CD4-positive, alpha-beta memory T cell (primary cell): ENCODE measurements around the gene ZBTB11. TPM values are rescaled to one million over a fixed set of nuclear protein-coding genes. Genes with fewer than 3 reads are reported as not detected.

ENCODE experiments used
- CTCF ChIA-PET: fragments of 350-600 bp; sonication (Branson Sonifier 250); formaldehyde crosslinking; loops from one replicate; lab custom pipeline; 2021; ENCODE audit warnings: inconsistent platforms; ENCODE audit not compliant: partially characterized antibody; lab: Charles Lee
- POLR2A ChIA-PET: fragments of 350-600 bp; sonication (Branson Sonifier 250); formaldehyde crosslinking; loops from one replicate; lab custom pipeline; 2021; ENCODE audit not compliant: partially characterized antibody; lab: Charles Lee
- DNase-seq, 5 donors: peaks; one replicate each; pipeline versions ENCODE4 v3.0.0 to v3.0.0-alpha.2; 2020 to 2022; ENCODE audit warnings: mixed read lengths in 1 of 5
- H3K27ac ChIP-seq: one replicate; pipeline ENCODE4 v1.7.0; 2013; ENCODE audit warnings: low read depth, low read length
- H3K27me3 ChIP-seq: 2 replicates; pipeline ENCODE4 v1.7.0; 2013; ENCODE audit warnings: mild to moderate bottlenecking, low read length, moderate library complexity; ENCODE audit not compliant: insufficient read depth
- H3K36me3 ChIP-seq: 2 replicates; pipeline ENCODE4 v1.7.0; 2013; ENCODE audit warnings: mild to moderate bottlenecking, low read length, moderate library complexity; ENCODE audit not compliant: insufficient read depth
- H3K4me1 ChIP-seq: 2 replicates; pipeline ENCODE4 v1.7.0; 2013; ENCODE audit warnings: mild to moderate bottlenecking, low read length, moderate library complexity; ENCODE audit not compliant: insufficient read depth
- H3K4me3 ChIP-seq, 2 donors: one replicate each; pipeline ENCODE4 v1.7.0; 2013; ENCODE audit warnings: low read length in 2 of 2, mild to moderate bottlenecking in 1 of 2
- H3K9me3 ChIP-seq, 2 donors: one replicate each; pipeline ENCODE4 v1.7.0; 2013; ENCODE audit warnings: low read length in 2 of 2, control low read depth in 1 of 2; ENCODE audit not compliant: control insufficient read depth in 1 of 2
- H3K27ac Mint-ChIP-seq, 7 donors: one replicate each; pipeline ENCODE4 v1.8.0; 2020 to 2021; ENCODE audit warnings: mixed read lengths in 7 of 7, mild to moderate bottlenecking in 6 of 7, inconsistent platforms in 3 of 7, moderate library complexity in 3 of 7
- H3K27me3 Mint-ChIP-seq, 2 donors: one replicate each; pipeline ENCODE4 v1.8.0; 2020 to 2021; ENCODE audit warnings: mixed read lengths in 2 of 2
- H3K36me3 Mint-ChIP-seq, 2 donors: one replicate each; pipeline ENCODE4 v1.8.0; 2020 to 2021; ENCODE audit warnings: mixed read lengths in 2 of 2, inconsistent platforms in 1 of 2, mild to moderate bottlenecking in 1 of 2
- H3K4me1 Mint-ChIP-seq, 4 donors: one replicate each; pipeline ENCODE4 v1.8.0; 2020 to 2021; ENCODE audit warnings: mixed read lengths in 4 of 4, mild to moderate bottlenecking in 1 of 4
- H3K4me3 Mint-ChIP-seq, 8 donors: one replicate each; pipeline ENCODE4 v1.8.0; 2020 to 2021; ENCODE audit warnings: mixed read lengths in 8 of 8, mild to moderate bottlenecking in 7 of 8, moderate library complexity in 6 of 8, inconsistent platforms in 3 of 8
- H3K9me3 Mint-ChIP-seq, 8 donors: one replicate each; pipeline ENCODE4 v1.8.0; 2020 to 2021; ENCODE audit warnings: mixed read lengths in 8 of 8, mild to moderate bottlenecking in 5 of 8, inconsistent platforms in 3 of 8, moderate library complexity in 1 of 8
- intact Hi-C: fragments of 100-400 bp; cut with micrococcal nuclease; formaldehyde crosslinking; loops from one replicate; pipeline ENCODE4 v1.15.1; 2023
- polyA plus RNA-seq, 2 donors: library from polyadenylated mRNA; unstranded; fragments of 300-500 nt; fragmentation: Illumina TruSeq; gene quantifications; one replicate each; pipeline ENCODE4 v1.2.3, GENCODE V29; 2021
- total RNA-seq, 2 experiments: library from RNA; stranded (reverse); gene quantifications; one replicate each; pipeline ENCODE4 v1.2.3, GENCODE V29; 2021

The ZBTB11 gene
- total RNA-seq (10 to 100 TPM; 48.9 to 50.8 TPM), polyA plus RNA-seq (10 to 100 TPM in 1 of 2 donors, 1 to 10 TPM in 1; 8.9 to 13.8 TPM)

- H3K4me1 ChIP-seq, result peaks cover 44% of the 10 kb centered on the region
- peaks cover 23 to 62% of the 10 kb centered on the region in 2 donors for H3K36me3 Mint-ChIP-seq
- no peaks in the 10 kb centered on the region for H3K9me3 ChIP-seq
- peak within 1 kb of the TSS; percentile 97 to 99 (median 98) for H3K27ac Mint-ChIP-seq
- H3K27ac ChIP-seq, result peak within 1 kb of the TSS; percentile 98
- CTCF ChIA-PET, result interaction anchor here (1.2 to 3.9 kb wide), 5 partner anchors 9 to 106 kb away, joined by 3 to 21 read pairs (median 10); partner anchors contain the start of genes CEP97, PCNP and RPL24
- H3K4me1 Mint-ChIP-seq, result peaks cover 23 to 73% (median 41%) of the 10 kb centered on the region in 4 donors
- H3K4me3 ChIP-seq, result peak within 1 kb of the TSS; percentile 78 to 94
- intact Hi-C loops, result loop anchor here (1.0 to 2.0 kb wide), 7 partner anchors 9 to 1276 kb away; partner anchors contain the start of genes CEP97, LNP1, NXPE3 and PCNP
- POLR2A ChIA-PET, result interaction anchor here (0.8 to 4.7 kb wide), 30 partner anchors 9 to 1416 kb away, joined by 3 to 140 read pairs (median 4); partner anchors contain the start of genes CEP97, LNP1, NFKBIZ and NXPE3
- no peaks in the 10 kb centered on the region for H3K27me3 ChIP-seq
- peaks cover 0 to 2% of the 10 kb centered on the region in 2 donors for H3K27me3 Mint-ChIP-seq
- peak within 1 kb of the TSS; percentile 92 to 99 (median 96) for H3K4me3 Mint-ChIP-seq
- peak; percentile 99 to 100 (median 99) for DNase-seq
- H3K9me3 Mint-ChIP-seq, result peaks cover 0 to 6% (median 0%) of the 10 kb centered on the region in 8 donors
- H3K36me3 ChIP-seq, result peaks cover 20% of the 10 kb centered on the region
Measured at GRCh38 chr3:101676765-101677435, at the start of gene ZBTB11. TSS of gene ZBTB11 (minus strand) at chr3:101677132. CDS start at chr3:101676914, 218 bp downstream.

- Histone ChIP-seq H3K27me3 (no peaks in the 10 kb centered on the region), H3K4me1 (peaks cover 44% of the 10 kb centered on the region), H3K9me3 (no peaks in the 10 kb centered on the region), H3K27ac (peak overlapping the region; percentile 90), H3K36me3 (peaks cover 13% of the 10 kb centered on the region), H3K4me3 (peak overlapping the region; percentile 97 to 99)
- Mint-ChIP-seq H3K4me1 (peaks cover 28 to 53% (median 34%) of the 10 kb centered on the region in 4 donors), H3K36me3 (peaks cover 25 to 34% of the 10 kb centered on the region in 2 donors), H3K9me3 (no peaks in the 10 kb centered on the region), H3K27me3 (no peaks in the 10 kb centered on the region), H3K27ac (peak overlapping the region in 6 of 7 donors; percentile 92 to 99 (median 98)), H3K4me3 (peak overlapping the region; percentile 98 to 100 (median 99))
- intact Hi-C loops, result loop anchor here (2.0 kb wide), 1 partner anchor 29 kb away; no protein-coding TSS in a partner anchor
- POLR2A ChIA-PET, result interaction anchor here (0.6 to 2.9 kb wide), 5 partner anchors 39 to 111 kb away, joined by 3 to 36 read pairs (median 11); partner anchors contain the start of genes NXPE3, RPL24 and ZBTB11
- CTCF ChIA-PET, result interaction anchor here (1.1 to 2.7 kb wide), 3 partner anchors 42 to 76 kb away, joined by 3 to 19 read pairs (median 4); partner anchors contain the start of gene NXPE3
- no peak for DNase-seq
Measured at GRCh38 chr3:101725890-101726275, 49.0 kb upstream of the ZBTB11 start.

- CTCF ChIA-PET, result interaction anchor here (1.0 to 2.7 kb wide), 16 partner anchors 9 to 504 kb away, joined by 3 to 19 read pairs (median 4); partner anchors contain the start of genes NXPE3 and RPL24
- peak overlapping the region; percentile 92 to 99 (median 99) for H3K27ac Mint-ChIP-seq
- Histone ChIP-seq H3K4me3 (peak overlapping the region; percentile 97 to 99), H3K4me1 (peaks cover 49% of the 10 kb centered on the region), H3K9me3 (no peaks in the 10 kb centered on the region), H3K36me3 (peaks cover 13% of the 10 kb centered on the region), H3K27me3 (no peaks in the 10 kb centered on the region), H3K27ac (peak overlapping the region; percentile 90)
- H3K9me3 Mint-ChIP-seq, result no peaks in the 10 kb centered on the region
- no peaks in the 10 kb centered on the region for H3K27me3 Mint-ChIP-seq
- DNase-seq, result peak in 1 of 5 donors; percentile 29
- POLR2A ChIA-PET, result interaction anchor here (0.9 to 2.9 kb wide), 17 partner anchors 9 to 152 kb away, joined by 3 to 60 read pairs (median 5); partner anchors contain the start of genes NFKBIZ, NXPE3, PCNP and RPL24
- peak overlapping the region; percentile 98 to 100 (median 99) for H3K4me3 Mint-ChIP-seq
- H3K4me1 Mint-ChIP-seq, result peaks cover 31 to 56% (median 37%) of the 10 kb centered on the region in 4 donors
- intact Hi-C loops, result loop anchor here (2.0 kb wide), 1 partner anchor 29 kb away; no protein-coding TSS in a partner anchor
- peaks cover 21 to 29% of the 10 kb centered on the region in 2 donors for H3K36me3 Mint-ChIP-seq
Measured at GRCh38 chr3:101725194-101725889, 48.4 kb upstream of the ZBTB11 start.

- peak within 1 kb of the TSS; percentile 97 to 99 for H3K4me3 ChIP-seq
- Mint-ChIP-seq H3K4me3 (peak within 1 kb of the TSS; percentile 98 to 100 (median 99)), H3K27ac (peak within 1 kb of the TSS; percentile 92 to 99 (median 99)), H3K4me1 (peaks cover 31 to 56% (median 37%) of the 10 kb centered on the region in 4 donors), H3K36me3 (peaks cover 18 to 29% of the 10 kb centered on the region in 2 donors), H3K27me3 (no peaks in the 10 kb centered on the region), H3K9me3 (no peaks in the 10 kb centered on the region)
- H3K27me3 ChIP-seq, result no peaks in the 10 kb centered on the region
- H3K36me3 ChIP-seq, result peaks cover 12% of the 10 kb centered on the region
- H3K9me3 ChIP-seq, result no peaks in the 10 kb centered on the region
- H3K4me1 ChIP-seq, result peaks cover 52% of the 10 kb centered on the region
- ChIA-PET POLR2A (interaction anchor here (0.6 to 2.9 kb wide), 25 partner anchors 8 to 1015 kb away, joined by 3 to 60 read pairs (median 4); partner anchors contain the start of genes NFKBIZ, NXPE3, PCNP and RPL24), CTCF (interaction anchor here (0.9 to 2.7 kb wide), 19 partner anchors 10 to 505 kb away, joined by 3 to 19 read pairs (median 4); partner anchors contain the start of genes NFKBIZ, NXPE3 and RPL24)
- peak within 1 kb of the TSS; percentile 90 for H3K27ac ChIP-seq
- peak; percentile 87 to 92 (median 90) for DNase-seq
- intact Hi-C loops, result loop anchor here (1.0 to 2.0 kb wide), 6 partner anchors 28 to 150 kb away; partner anchors contain the start of genes NFKBIZ, NXPE3, PCNP and RPL24
Measured at GRCh38 chr3:101724329-101725193, 47.6 kb upstream of the ZBTB11 start, which contains the start of gene CEP97. TSS of gene CEP97 (plus strand) at chr3:101724614. CDS start at chr3:101724677, 63 bp downstream.

- H3K36me3 ChIP-seq, result no peaks in the 10 kb centered on the region
- peak overlapping the region; percentile 53 to 88 (median 68) for H3K4me3 Mint-ChIP-seq
- no peaks in the 10 kb centered on the region for H3K9me3 Mint-ChIP-seq
- H3K9me3 ChIP-seq, result no peaks in the 10 kb centered on the region
- peaks cover 8 to 14% of the 10 kb centered on the region in 2 donors for H3K36me3 Mint-ChIP-seq
- intact Hi-C loops, result no loop called here
- H3K4me1 ChIP-seq, result peaks cover 52% of the 10 kb centered on the region
- H3K27me3 ChIP-seq, result no peaks in the 10 kb centered on the region
- peak overlapping the region in 1 of 2 donors; percentile 29 for H3K4me3 ChIP-seq
- ChIA-PET CTCF (interaction anchor here (0.9 to 2.2 kb wide), 6 partner anchors 29 to 507 kb away, joined by 3 to 11 read pairs (median 3); partner anchors contain the start of gene NXPE3), POLR2A (interaction anchor here (1.0 to 2.6 kb wide), 7 partner anchors 36 to 149 kb away, joined by 3 to 38 read pairs (median 9); partner anchors contain the start of genes NFKBIZ, NXPE3, PCNP and RPL24)
- peak overlapping the region; percentile 42 for H3K27ac ChIP-seq
- no peaks in the 10 kb centered on the region for H3K27me3 Mint-ChIP-seq
- peaks cover 28 to 52% (median 36%) of the 10 kb centered on the region in 4 donors for H3K4me1 Mint-ChIP-seq
- peak; percentile 26 to 46 (median 28) for DNase-seq
- H3K27ac Mint-ChIP-seq, result peak overlapping the region; percentile 54 to 95 (median 88)
Measured at GRCh38 chr3:101722394-101723173, 45.7 kb upstream of the ZBTB11 start.
